HG02588 (cell line): Measurements from ENCODE around the gene PARP1.

Source experiments
- ATAC-seq: cut with Tn5 transposase; IDR thresholded peaks from one replicate; pipeline ENCODE4 v1.9.1; 2021; ENCODE audit warnings: mild to moderate bottlenecking, moderate library complexity; ENCODE audit not compliant: unreplicated experiment

PARP1 gene

GRCh38 chr1:226408285-226409184, 642 bp upstream of the PARP1 start:
- ATAC-seq: no peak

GRCh38 chr1:226407199-226407496, 745 bp downstream of the PARP1 start:
- ATAC-seq: no peak

GRCh38 chr1:226406401-226406881, 1.5 kb downstream of the PARP1 start:
- no peak for ATAC-seq

GRCh38 chr1:226405411-226405988, 2.4 kb downstream of the PARP1 start:
- no peak for ATAC-seq

GRCh38 chr1:226404904-226405222, 3.0 kb downstream of the PARP1 start:
- no peak for ATAC-seq

GRCh38 chr1:226404063-226404903, 3.6 kb downstream of the PARP1 start:
- ATAC-seq: no peak

GRCh38 chr1:226403201-226404034, 4.5 kb downstream of the PARP1 start:
- ATAC-seq: no peak

GRCh38 chr1:226402739-226403165, 5.1 kb downstream of the PARP1 start:
- no peak for ATAC-seq

- no peak for ATAC-seq
Observed at GRCh38 chr1:226401355-226402303, 6.3 kb downstream of the PARP1 start.

- ATAC-seq: no peak
Observed at GRCh38 chr1:226400519-226401354, 7.2 kb downstream of the PARP1 start.

GRCh38 chr1:226397955-226398636, 9.8 kb downstream of the PARP1 start:
- ATAC-seq: no peak

GRCh38 chr1:226397011-226397926, 10.6 kb downstream of the PARP1 start:
- ATAC-seq: no peak

GRCh38 chr1:226395753-226396152, 12.1 kb downstream of the PARP1 start:
- ATAC-seq: no peak

- ATAC-seq: no peak
Observed at GRCh38 chr1:226394462-226394861, 13.4 kb downstream of the PARP1 start.

- ATAC-seq: no peak
Observed at GRCh38 chr1:226390681-226391080, 17.2 kb downstream of the PARP1 start.

- ATAC-seq: no peak
Observed at GRCh38 chr1:226388131-226388530, 19.8 kb downstream of the PARP1 start.

- no peak for ATAC-seq
Observed at GRCh38 chr1:226384717-226385116, 23.2 kb downstream of the PARP1 start.
